Astrocyte of the cerebellum (primary cell): ENCODE measurements around the gene TRIM46.

ENCODE experiments used
- DNase-seq: peaks from one replicate; pipeline ENCODE4 v3.0.0-alpha.2; 2011; ENCODE audit warnings: low read depth
- H3K4me3 ChIP-seq: 2 replicates; pipeline ENCODE4 v1.5.1; 2011; ENCODE audit warnings: mild to moderate bottlenecking, low read depth, low read length, moderate library complexity
- CTCF ChIP-seq: IDR thresholded peaks from 2 replicates; pipeline ENCODE4 v1.5.1; 2012; ENCODE audit warnings: low read length, low read depth, moderate library complexity, mild to moderate bottlenecking; ENCODE audit errors: missing control alignments
- in situ Hi-C: cut with HindIII; loops from 2 replicates; pipeline ENCODE4 v1.10.0; 2017; ENCODE audit warnings: low sequenced_read_pairs

Gene TRIM46

GRCh38 chr1:155178441-155179111 lies 4.9 kb downstream of the TRIM46 start:
- DNase-seq = no peak
- TF ChIP-seq CTCF = no peak
- no peak overlapping the region for H3K4me3 ChIP-seq
- in situ Hi-C loops = no loop called here

GRCh38 chr1:155179112-155180031 lies 5.7 kb downstream of the TRIM46 start:
- TF ChIP-seq CTCF = no peak
- H3K4me3 ChIP-seq = no peak overlapping the region
- in situ Hi-C loops = no loop called here
- DNase-seq = no peak

- DNase-seq = no peak
- in situ Hi-C loops = no loop called here
- TF ChIP-seq CTCF = no peak
- H3K4me3 ChIP-seq = no peak overlapping the region
Measured at GRCh38 chr1:155181371-155182051, 7.9 kb downstream of the TRIM46 start.

GRCh38 chr1:155182052-155182550 lies 8.5 kb downstream of the TRIM46 start:
- DNase-seq = no peak
- in situ Hi-C loops = no loop called here
- TF ChIP-seq CTCF = no peak
- H3K4me3 ChIP-seq = no peak overlapping the region

GRCh38 chr1:155183775-155184221 lies 10.1 kb downstream of the TRIM46 start:
- no peak overlapping the region for H3K4me3 ChIP-seq
- DNase-seq = no peak
- no peak for TF ChIP-seq CTCF
- in situ Hi-C loops = no loop called here

GRCh38 chr1:155184351-155184811 lies 10.7 kb downstream of the TRIM46 start:
- H3K4me3 ChIP-seq = no peak overlapping the region
- DNase-seq = no peak
- in situ Hi-C loops = no loop called here
- no peak for TF ChIP-seq CTCF
